GM03348 (cell line): ENCODE results near the gene TAF8.
"Not testable (repeated sequence)": the region's sequence is repeated elsewhere in the genome, so short reads cannot be mapped to it uniquely, and the experiment has no call there.

Experiments used
- DNase-seq: peaks from one replicate; pipeline ENCODE4 v3.0.0; 2012; ENCODE audit warnings: low spot score

TAF8 gene

GRCh38 chr6:42050297-42051267, at the start of gene TAF8:
Gene TAF8 (plus strand): TSS chr6:42050524. CDS start chr6:42050542, 18 bp downstream.
- DNase-seq = peak; percentile 98

- no peak for DNase-seq
Observed at GRCh38 chr6:42001506-42001905, 48.8 kb upstream of the TAF8 start.

- not testable (repeated sequence) for DNase-seq
Observed at GRCh38 chr6:42003658-42004057, 46.7 kb upstream of the TAF8 start.

- no peak for DNase-seq
Observed at GRCh38 chr6:42007286-42008137, 42.8 kb upstream of the TAF8 start.

GRCh38 chr6:42008138-42008528, 42.2 kb upstream of the TAF8 start:
- DNase-seq = not testable (repeated sequence)

- no peak for DNase-seq
Observed at GRCh38 chr6:42009844-42010184, 40.5 kb upstream of the TAF8 start.

- DNase-seq = no peak
Observed at GRCh38 chr6:42010185-42010891, 40.0 kb upstream of the TAF8 start.

GRCh38 chr6:42010909-42011308, 39.4 kb upstream of the TAF8 start:
- no peak for DNase-seq

- no peak for DNase-seq
Observed at GRCh38 chr6:42012501-42013133, 37.7 kb upstream of the TAF8 start.

GRCh38 chr6:42013134-42013516, 37.2 kb upstream of the TAF8 start:
- DNase-seq = no peak

- peak; percentile 84 for DNase-seq
Observed at GRCh38 chr6:42017021-42017643, 33.2 kb upstream of the TAF8 start.

- no peak for DNase-seq
Observed at GRCh38 chr6:42020967-42021366, 29.4 kb upstream of the TAF8 start.

- DNase-seq = no peak
Observed at GRCh38 chr6:42021847-42022754, 28.2 kb upstream of the TAF8 start.

- DNase-seq = no peak
Observed at GRCh38 chr6:42022755-42023384, 27.5 kb upstream of the TAF8 start.

GRCh38 chr6:42025066-42025844, 25.1 kb upstream of the TAF8 start:
- no peak for DNase-seq

- DNase-seq = no peak
Observed at GRCh38 chr6:42025845-42026243, 24.5 kb upstream of the TAF8 start.

GRCh38 chr6:42026540-42026939, 23.8 kb upstream of the TAF8 start:
- DNase-seq = no peak

- peak; percentile 51 for DNase-seq
Observed at GRCh38 chr6:42028234-42029061, 21.9 kb upstream of the TAF8 start.
